HG02870 (cell line): ENCODE measurements around the gene ACE.
A peak's percentile ranks its signal among the peaks of the same experiment; 100 is the strongest.
"Not testable (repeated sequence)": the region's sequence is repeated elsewhere in the genome, so short reads cannot be mapped to it uniquely, and the experiment has no call there.

ENCODE experiments used
- ATAC-seq: cut with Tn5 transposase; IDR thresholded peaks from one replicate; pipeline ENCODE4 v1.9.1; 2021; ENCODE audit warnings: mild to moderate bottlenecking, moderate library complexity; ENCODE audit not compliant: unreplicated experiment

ACE gene

GRCh38 chr17:63443053-63443452 lies 33.8 kb upstream of the ACE start:
- no peak for ATAC-seq

GRCh38 chr17:63444457-63444856 lies 32.4 kb upstream of the ACE start:
- ATAC-seq = no peak

GRCh38 chr17:63445065-63445464 lies 31.8 kb upstream of the ACE start:
- ATAC-seq = no peak

- peak; percentile 21 for ATAC-seq
Measured at GRCh38 chr17:63445571-63445953, 31.3 kb upstream of the ACE start.

GRCh38 chr17:63445954-63446752 lies 30.7 kb upstream of the ACE start, which contains the start of gene CYB561:
Gene CYB561 (minus strand): TSS chr17:63446306. CDS start chr17:63437547, 8,759 bp downstream.
- peak; percentile 48 for ATAC-seq

GRCh38 chr17:63446753-63447470 lies 29.9 kb upstream of the ACE start:
- peak; percentile 24 for ATAC-seq

GRCh38 chr17:63447471-63448009 lies 29.3 kb upstream of the ACE start:
- no peak for ATAC-seq

- ATAC-seq = no peak
Measured at GRCh38 chr17:63448655-63449054, 28.2 kb upstream of the ACE start.

- ATAC-seq = no peak
Measured at GRCh38 chr17:63450551-63450950, 26.3 kb upstream of the ACE start.

- ATAC-seq = no peak
Measured at GRCh38 chr17:63451150-63451549, 25.7 kb upstream of the ACE start.

GRCh38 chr17:63452046-63452961 lies 24.6 kb upstream of the ACE start:
- no peak for ATAC-seq

- no peak for ATAC-seq
Measured at GRCh38 chr17:63452962-63453551, 23.8 kb upstream of the ACE start.

GRCh38 chr17:63454357-63454756 lies 22.5 kb upstream of the ACE start:
- ATAC-seq = not testable (repeated sequence)

GRCh38 chr17:63454915-63455314 lies 21.9 kb upstream of the ACE start:
- no peak for ATAC-seq

GRCh38 chr17:63455417-63455816 lies 21.4 kb upstream of the ACE start:
- no peak for ATAC-seq

- no peak for ATAC-seq
Measured at GRCh38 chr17:63458478-63458877, 18.4 kb upstream of the ACE start.

- ATAC-seq = no peak
Measured at GRCh38 chr17:63460018-63460417, 16.8 kb upstream of the ACE start.

- ATAC-seq = no peak
Measured at GRCh38 chr17:63463771-63464170, 13.1 kb upstream of the ACE start.

GRCh38 chr17:63464691-63465236 lies 12.1 kb upstream of the ACE start:
- no peak for ATAC-seq

- not testable (repeated sequence) for ATAC-seq
Measured at GRCh38 chr17:63468099-63468498, 8.8 kb upstream of the ACE start.
